Right lobe of liver (tissue), 4 donors: ENCODE measurements around the gene DENND2C.

Source experiments
- CTCF ChIP-seq, 4 donors: fragments of 200-600 bp in 3 of 4; fragments of 450-650 bp in 1 of 4; IDR thresholded peaks; one replicate each; pipeline versions ENCODE4 v1.5.1 to v1.8.0; 2016 to 2022; ENCODE audit warnings: antibody characterized with exemption in 4 of 4, mild to moderate bottlenecking in 2 of 4
- POLR2A ChIP-seq: fragments of 450-650 bp; IDR thresholded peaks from one replicate; pipeline ENCODE4 v1.6.1; 2017; ENCODE audit warnings: antibody characterized with exemption, mild to moderate bottlenecking
- donor health status: DM: no; HTN: no; CAD: no.
- donor health status: DM: no; HTN: no; CAD: no.
- donor health status: DM: no; HTN: yes; CAD: no.

GRCh38 chr1:114623364-114623763 is 46.5 kb downstream of the DENND2C start:
- TF ChIP-seq CTCF (IDR thresholded peaks at IDR 0.05), result no peak
- TF ChIP-seq POLR2A, result no peak
